Dendritic cell treated with granulocyte-macrophage colony-stimulating factor and Interleukin-4, amounts not matched to agents 40 ng/mL and 50 ng/mL, for 4 days (primary cell): ENCODE data around the gene HS2ST1.
"Not testable (repeated sequence)": the region's sequence is repeated elsewhere in the genome, so short reads cannot be mapped to it uniquely, and the experiment has no call there.

Experiments used
- H3K27ac Mint-ChIP-seq: one replicate; pipeline ENCODE4 v1.8.0; 2022; ENCODE audit warnings: mild to moderate bottlenecking, mixed read lengths
- H3K27me3 Mint-ChIP-seq: one replicate; pipeline ENCODE4 v1.8.0; 2022; ENCODE audit warnings: mild to moderate bottlenecking, mixed read lengths
- H3K36me3 Mint-ChIP-seq: one replicate; pipeline ENCODE4 v1.8.0; 2022; ENCODE audit warnings: low read depth, mixed read lengths
- H3K4me1 Mint-ChIP-seq: one replicate; pipeline ENCODE4 v1.8.0; 2022; ENCODE audit warnings: low read depth, mixed read lengths
- H3K4me3 Mint-ChIP-seq: one replicate; pipeline ENCODE4 v1.8.0; 2022; ENCODE audit warnings: mild to moderate bottlenecking, moderate library complexity, mixed read lengths
- H3K9me3 Mint-ChIP-seq: one replicate; pipeline ENCODE4 v1.8.0; 2022; ENCODE audit warnings: mixed read lengths
- intact Hi-C: fragments of 100-400 bp; cut with micrococcal nuclease; formaldehyde crosslinking; loops from one replicate; pipeline ENCODE4 v1.15.0; 2022

Gene HS2ST1

GRCh38 chr1:86992861-86993260, 78.4 kb downstream of the HS2ST1 start:
- intact Hi-C loops: no loop called here
- Mint-ChIP-seq H3K4me3 (no peak overlapping the region), H3K27ac (no peak overlapping the region), H3K4me1 (no peaks in the 10 kb centered on the region), H3K27me3 (no peaks in the 10 kb centered on the region), H3K36me3 (peaks cover 9% of the 10 kb centered on the region), H3K9me3 (no peaks in the 10 kb centered on the region)

- intact Hi-C loops: no loop called here
- H3K4me1 Mint-ChIP-seq: no peaks in the 10 kb centered on the region
- no peaks in the 10 kb centered on the region for H3K9me3 Mint-ChIP-seq
Observed at GRCh38 chr1:86993269-86993985, 79.0 kb downstream of the HS2ST1 start.

GRCh38 chr1:86994061-86994460, 79.6 kb downstream of the HS2ST1 start:
- Mint-ChIP-seq H3K4me3 (no peak overlapping the region), H3K9me3 (no peaks in the 10 kb centered on the region), H3K4me1 (no peaks in the 10 kb centered on the region), H3K27ac (no peak overlapping the region), H3K27me3 (no peaks in the 10 kb centered on the region), H3K36me3 (peaks cover 9% of the 10 kb centered on the region)
- intact Hi-C loops: no loop called here

More at GRCh38 chr1:86993269-86993985, 79.0 kb downstream of the HS2ST1 start:
- Mint-ChIP-seq H3K4me3 (no peak overlapping the region), H3K36me3 (peaks cover 9% of the 10 kb centered on the region), H3K27ac (no peak overlapping the region), H3K27me3 (no peaks in the 10 kb centered on the region)

- no peaks in the 10 kb centered on the region for H3K4me1 Mint-ChIP-seq
- no peaks in the 10 kb centered on the region for H3K27me3 Mint-ChIP-seq
- intact Hi-C loops: no loop called here
- H3K27ac Mint-ChIP-seq: no peak overlapping the region
- H3K4me3 Mint-ChIP-seq: no peak overlapping the region
- H3K36me3 Mint-ChIP-seq: peaks cover 8% of the 10 kb centered on the region
- H3K9me3 Mint-ChIP-seq: no peaks in the 10 kb centered on the region
Observed at GRCh38 chr1:86997538-86997937, 83.1 kb downstream of the HS2ST1 start.

- Mint-ChIP-seq H3K4me3 (no peak overlapping the region), H3K4me1 (no peaks in the 10 kb centered on the region), H3K27ac (no peak overlapping the region), H3K36me3 (peaks cover 6% of the 10 kb centered on the region), H3K9me3 (no peaks in the 10 kb centered on the region), H3K27me3 (no peaks in the 10 kb centered on the region)
- intact Hi-C loops: no loop called here
Observed at GRCh38 chr1:86998280-86998679, 83.8 kb downstream of the HS2ST1 start.

- Mint-ChIP-seq H3K4me1 (no peaks in the 10 kb centered on the region), H3K36me3 (peaks cover 6% of the 10 kb centered on the region), H3K4me3 (no peak overlapping the region), H3K9me3 (no peaks in the 10 kb centered on the region), H3K27ac (no peak overlapping the region), H3K27me3 (no peaks in the 10 kb centered on the region)
- intact Hi-C loops: no loop called here
Observed at GRCh38 chr1:86998727-86999126, 84.3 kb downstream of the HS2ST1 start.

GRCh38 chr1:87000460-87000859, 86.0 kb downstream of the HS2ST1 start:
- Mint-ChIP-seq H3K4me3 (no peak overlapping the region), H3K36me3 (peaks cover 6% of the 10 kb centered on the region), H3K4me1 (no peaks in the 10 kb centered on the region), H3K9me3 (no peaks in the 10 kb centered on the region), H3K27me3 (no peaks in the 10 kb centered on the region), H3K27ac (no peak overlapping the region)
- intact Hi-C loops: no loop called here

GRCh38 chr1:87004857-87005256, 90.4 kb downstream of the HS2ST1 start:
- Mint-ChIP-seq H3K36me3 (no peaks in the 10 kb centered on the region), H3K9me3 (no peaks in the 10 kb centered on the region), H3K27ac (no peak overlapping the region), H3K4me1 (no peaks in the 10 kb centered on the region), H3K4me3 (no peak overlapping the region), H3K27me3 (no peaks in the 10 kb centered on the region)
- intact Hi-C loops: no loop called here

- intact Hi-C loops: no loop called here
- Mint-ChIP-seq H3K9me3 (peaks cover 8% of the 10 kb centered on the region), H3K4me3 (no peak overlapping the region), H3K27ac (no peak overlapping the region), H3K27me3 (no peaks in the 10 kb centered on the region), H3K36me3 (no peaks in the 10 kb centered on the region), H3K4me1 (no peaks in the 10 kb centered on the region)
Observed at GRCh38 chr1:87007323-87007722, 92.9 kb downstream of the HS2ST1 start.

- Mint-ChIP-seq H3K36me3 (peaks cover 12% of the 10 kb centered on the region), H3K9me3 (peaks cover 32% of the 10 kb centered on the region)
- H3K27me3 Mint-ChIP-seq, intact Hi-C loops, H3K4me1 Mint-ChIP-seq, H3K27ac Mint-ChIP-seq, H3K4me3 Mint-ChIP-seq: not testable (repeated sequence)
Observed at GRCh38 chr1:87013385-87013784, 99.0 kb downstream of the HS2ST1 start.

- no peak overlapping the region for H3K27ac Mint-ChIP-seq
- no peak overlapping the region for H3K4me3 Mint-ChIP-seq
- H3K4me1 Mint-ChIP-seq: no peaks in the 10 kb centered on the region
- peaks cover 16% of the 10 kb centered on the region for H3K9me3 Mint-ChIP-seq
- peaks cover 7% of the 10 kb centered on the region for H3K36me3 Mint-ChIP-seq
- no peaks in the 10 kb centered on the region for H3K27me3 Mint-ChIP-seq
- intact Hi-C loops: no loop called here
Observed at GRCh38 chr1:87017998-87018672, 103.7 kb downstream of the HS2ST1 start.

GRCh38 chr1:87023326-87023725, 108.9 kb downstream of the HS2ST1 start:
- Mint-ChIP-seq H3K4me1 (no peaks in the 10 kb centered on the region), H3K27me3 (no peaks in the 10 kb centered on the region), H3K36me3 (no peaks in the 10 kb centered on the region), H3K27ac (no peak overlapping the region), H3K9me3 (no peaks in the 10 kb centered on the region), H3K4me3 (no peak overlapping the region)
- intact Hi-C loops: loop anchor here (5.0 kb wide), 1 partner anchor 191 kb away; no protein-coding TSS in a partner anchor

GRCh38 chr1:87024936-87025540, 110.6 kb downstream of the HS2ST1 start:
- no peaks in the 10 kb centered on the region for H3K27me3 Mint-ChIP-seq
- H3K27ac Mint-ChIP-seq: no peak overlapping the region
- no peak overlapping the region for H3K4me3 Mint-ChIP-seq
- intact Hi-C loops: loop anchor here (5.0 kb wide), 1 partner anchor 193 kb away; no protein-coding TSS in a partner anchor
- H3K4me1 Mint-ChIP-seq: no peaks in the 10 kb centered on the region
- no peaks in the 10 kb centered on the region for H3K9me3 Mint-ChIP-seq
- H3K36me3 Mint-ChIP-seq: no peaks in the 10 kb centered on the region

- intact Hi-C loops, H3K27ac Mint-ChIP-seq, H3K9me3 Mint-ChIP-seq, H3K27me3 Mint-ChIP-seq, H3K36me3 Mint-ChIP-seq, H3K4me1 Mint-ChIP-seq, H3K4me3 Mint-ChIP-seq: not testable (repeated sequence)
Observed at GRCh38 chr1:87027561-87027960, 113.1 kb downstream of the HS2ST1 start.
